ENCODE results near the gene ONECUT2. TPM values are rescaled to one million over a fixed set of nuclear protein-coding genes. Genes with fewer than 3 reads are reported as not detected.

Gene ONECUT2
- total RNA-seq, 1 donor from 2014 or later = 0.06 TPM

GRCh38 chr18:57445488-57446319 lies 10.5 kb downstream of the ONECUT2 start:
- no peak for TF ChIP-seq CTCF (conservative IDR thresholded peaks at IDR 0.05; ENCODE audit: low read depth, low read length)
- no peak overlapping the region for H3K4me3 ChIP-seq (ENCODE audit: low read depth, low read length)
- DNase-seq (ENCODE audit: low read depth) = no peak

- peak; percentile 75 for TF ChIP-seq CTCF (conservative IDR thresholded peaks at IDR 0.05; ENCODE audit: low read depth, low read length)
- no peak overlapping the region for H3K4me3 ChIP-seq (ENCODE audit: low read depth, low read length)
- no peak for DNase-seq (ENCODE audit: low read depth)
Measured at GRCh38 chr18:57446322-57446721, 11.1 kb downstream of the ONECUT2 start.

DNA sequence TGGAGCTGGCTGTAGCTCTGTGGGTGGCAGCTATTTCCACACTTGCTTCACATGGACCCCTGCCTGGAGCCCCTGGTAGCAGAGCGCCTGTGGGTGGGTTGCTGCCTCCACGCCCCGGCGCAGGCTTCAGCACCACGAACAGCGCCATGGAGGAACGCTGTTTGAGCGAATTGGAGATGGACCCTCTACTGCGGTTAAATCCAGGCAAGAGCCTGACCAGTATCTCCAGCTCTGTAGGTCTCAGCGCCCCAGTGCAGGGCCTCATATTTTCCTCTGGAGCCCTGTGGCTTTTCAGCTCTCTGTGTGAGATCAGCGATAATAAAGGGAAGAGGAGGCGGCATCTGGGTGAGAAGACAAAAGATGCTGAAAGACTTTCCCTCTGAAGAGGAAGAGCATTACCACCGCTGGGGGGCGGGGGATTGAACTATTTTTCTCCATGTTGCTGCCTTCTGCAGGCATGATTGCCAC lies 12.0 kb downstream of the ONECUT2 start:
- DNase-seq (ENCODE audit: low read depth) = no peak
- TF ChIP-seq CTCF (conservative IDR thresholded peaks at IDR 0.05; ENCODE audit: low read depth, low read length) = no peak
- H3K4me3 ChIP-seq (ENCODE audit: low read depth, low read length) = no peak overlapping the region

GRCh38 chr18:57455576-57456129 lies 20.5 kb downstream of the ONECUT2 start:
- TF ChIP-seq CTCF (conservative IDR thresholded peaks at IDR 0.05; ENCODE audit: low read depth, low read length) = no peak
- DNase-seq (ENCODE audit: low read depth) = no peak
- H3K4me3 ChIP-seq (ENCODE audit: low read depth, low read length) = no peak overlapping the region

DNA sequence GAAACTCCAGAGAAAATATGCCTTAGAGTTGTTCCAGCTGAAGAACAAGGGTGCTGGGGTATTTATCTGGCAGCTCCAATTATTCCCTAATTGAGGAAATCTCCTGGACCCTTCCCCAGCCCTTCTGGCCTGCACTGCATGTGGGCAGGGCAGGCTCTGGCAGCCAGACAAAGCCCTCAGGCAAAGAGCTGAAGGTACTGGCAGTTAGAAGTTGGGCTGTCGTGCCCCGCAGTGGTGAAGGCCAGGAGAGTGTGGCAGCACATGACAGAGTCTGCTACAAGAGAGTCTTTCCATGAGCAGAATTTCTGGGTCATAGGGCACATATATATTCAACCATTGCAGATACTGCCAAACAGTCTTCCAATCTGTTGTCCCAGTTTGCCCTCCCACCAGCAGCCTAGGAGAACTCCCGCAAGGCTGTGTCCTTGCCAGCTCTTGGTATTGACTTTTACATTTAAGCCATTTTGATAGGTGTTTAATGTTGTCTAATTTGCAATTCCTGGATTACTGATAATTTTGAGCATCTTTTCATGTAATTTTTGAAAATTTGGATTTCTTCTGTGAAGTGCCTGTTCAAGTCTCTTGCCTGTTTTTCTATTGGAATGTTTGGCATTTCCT lies 26.6 kb downstream of the ONECUT2 start:
- no peak for DNase-seq (ENCODE audit: low read depth)
- TF ChIP-seq CTCF (conservative IDR thresholded peaks at IDR 0.05; ENCODE audit: low read depth, low read length) = no peak
- no peak overlapping the region for H3K4me3 ChIP-seq (ENCODE audit: low read depth, low read length)

- no peak overlapping the region for H3K4me3 ChIP-seq (ENCODE audit: low read depth, low read length)
- no peak for TF ChIP-seq CTCF (conservative IDR thresholded peaks at IDR 0.05; ENCODE audit: low read depth, low read length)
- DNase-seq (ENCODE audit: low read depth) = no peak
Measured at GRCh38 chr18:57466307-57466706, 31.1 kb downstream of the ONECUT2 start.

Measured in epithelial cell of proximal tubule (primary cell).